GM21786 (cell line): ENCODE data around the gene MTHFS.

Source experiments
- ATAC-seq: cut with Tn5 transposase; IDR thresholded peaks from one replicate; pipeline ENCODE4 v1.9.1; 2021; ENCODE audit not compliant: unreplicated experiment

MTHFS gene

DNA sequence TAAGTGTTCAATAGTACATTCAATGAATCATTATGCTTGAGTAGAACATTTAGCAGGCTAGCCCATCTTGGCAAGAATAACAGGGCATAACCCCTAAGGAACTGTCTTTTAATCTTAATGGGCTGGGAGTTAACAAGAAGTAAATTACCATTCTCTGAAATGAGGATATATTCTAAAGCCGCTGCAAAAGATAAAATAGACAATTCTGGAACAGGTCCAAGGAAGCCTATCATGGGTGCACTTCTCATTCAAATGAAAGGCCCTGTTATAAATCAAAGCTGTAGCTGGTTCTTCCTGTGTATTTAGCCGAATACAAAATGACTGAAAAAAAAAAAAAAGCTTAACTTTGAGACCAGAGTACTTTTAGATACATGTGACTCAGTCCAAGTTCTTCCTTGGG is 15.6 kb downstream of the MTHFS start:
- no peak for ATAC-seq

DNA sequence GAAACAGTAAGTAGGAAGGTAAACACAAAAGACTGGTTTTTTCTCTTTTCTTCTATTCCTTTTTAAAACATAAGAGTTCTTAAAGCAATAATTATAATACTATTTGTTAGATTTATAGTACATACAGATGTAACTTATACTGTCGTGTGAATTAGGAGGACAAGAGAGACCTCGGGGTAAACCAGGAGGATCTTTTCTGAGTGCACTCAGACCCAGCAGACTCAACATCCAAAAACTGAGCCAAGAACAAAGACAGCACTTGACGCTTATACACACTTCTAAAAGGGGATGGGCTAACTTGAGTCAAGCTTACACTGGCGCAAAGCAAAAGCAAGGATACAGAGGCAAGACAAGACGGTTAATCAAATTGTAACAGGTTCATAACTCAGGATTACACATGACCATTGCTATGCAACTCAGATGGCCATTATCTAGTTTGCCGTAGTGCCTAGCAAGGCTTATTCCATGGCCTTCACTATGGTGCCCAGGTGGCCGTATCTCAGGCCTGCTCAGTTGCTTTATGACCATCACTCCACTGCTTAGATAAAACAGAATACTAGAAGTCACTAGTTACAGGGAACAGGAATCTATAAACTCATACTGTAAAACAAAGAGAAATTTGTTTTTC is 18.6 kb downstream of the MTHFS start:
- no peak for ATAC-seq

DNA sequence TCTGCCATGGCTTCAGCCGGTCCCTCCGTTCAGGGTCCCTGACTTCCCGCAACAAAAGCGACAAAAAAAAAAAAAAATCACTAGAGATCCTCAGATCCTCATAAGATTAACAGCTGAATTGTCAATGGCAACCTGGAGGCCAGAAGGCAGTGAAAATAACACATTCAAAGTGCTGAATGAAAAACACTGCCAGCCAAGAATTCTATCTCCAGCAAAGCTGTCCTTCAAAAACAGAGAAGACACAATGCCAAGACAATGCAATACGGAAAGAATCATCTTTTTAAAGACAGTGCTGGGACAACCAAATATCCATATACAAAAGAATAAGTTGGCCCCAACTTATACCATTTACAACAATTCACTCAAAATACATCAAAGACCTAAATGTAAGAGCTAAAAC is 21.6 kb downstream of the MTHFS start:
- ATAC-seq: no peak

DNA sequence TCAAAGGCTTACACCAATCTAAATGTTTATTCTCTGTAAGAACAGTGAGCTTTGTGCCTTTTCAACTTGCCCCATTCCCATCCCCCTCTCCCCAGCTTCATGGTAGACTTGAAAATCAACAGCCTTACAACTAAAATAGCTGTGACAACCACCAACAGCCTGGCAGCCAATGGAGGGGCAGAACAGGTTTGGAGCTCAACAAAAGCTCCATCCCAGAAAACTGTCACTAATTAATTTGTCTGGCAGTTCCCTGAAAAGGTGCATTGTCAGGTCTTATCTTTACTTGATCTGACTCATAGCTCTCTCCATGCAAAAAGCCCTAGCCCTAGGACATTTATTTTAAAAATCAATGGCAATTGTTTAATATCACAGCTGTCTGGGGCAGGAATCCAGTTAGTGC is 22.6 kb downstream of the MTHFS start:
- no peak for ATAC-seq

DNA sequence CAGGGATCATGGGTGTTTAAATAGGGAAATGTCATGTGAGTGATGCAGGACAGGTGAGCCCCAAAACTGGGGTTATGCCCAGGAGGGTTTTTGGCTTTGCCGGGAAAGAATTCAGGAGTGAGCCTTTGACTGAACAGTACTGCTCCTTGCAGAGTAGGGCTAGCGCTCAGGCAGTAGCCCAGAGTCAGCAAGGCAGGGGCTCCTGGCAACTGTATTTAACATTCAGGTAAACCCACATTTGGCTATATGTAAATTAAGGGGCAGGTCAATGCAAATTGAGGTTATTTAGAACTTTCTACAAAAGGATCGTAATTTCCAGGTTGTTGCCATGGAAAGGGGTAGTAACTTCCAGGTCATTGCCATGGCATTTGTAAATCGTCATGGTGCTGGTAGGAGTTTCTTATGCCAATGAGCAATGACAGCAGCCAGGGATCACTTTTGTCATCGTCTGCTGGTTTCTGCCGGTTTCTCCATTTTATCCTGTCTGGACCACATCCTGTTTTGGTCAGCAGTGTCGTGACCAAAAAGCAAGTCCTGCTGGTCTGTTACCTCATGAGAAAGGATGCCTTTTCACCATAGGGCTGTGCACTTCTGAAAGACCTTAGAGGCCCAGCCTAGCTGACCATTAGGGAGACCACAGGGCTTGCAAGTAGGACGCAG is 24.3 kb downstream of the MTHFS start:
- ATAC-seq: no peak

DNA sequence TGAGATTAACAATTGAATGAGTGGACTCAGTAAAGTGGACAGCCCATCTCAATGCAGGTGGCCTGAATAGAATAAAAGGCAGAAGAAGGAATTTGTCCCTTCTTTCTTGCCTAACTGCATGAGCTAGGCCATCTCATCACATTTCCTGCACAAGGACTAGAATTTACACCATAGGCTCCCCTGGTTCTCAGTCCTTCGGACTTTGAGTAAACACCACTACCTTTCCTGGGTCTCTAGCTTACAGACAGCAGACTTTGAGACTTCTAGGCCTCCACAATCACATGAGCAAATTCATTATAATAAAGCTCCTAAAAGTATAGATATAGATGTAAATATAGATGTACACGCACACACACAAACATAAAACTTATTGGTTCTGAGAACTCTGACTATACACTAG is 28.3 kb downstream of the MTHFS start:
- no peak for ATAC-seq

DNA sequence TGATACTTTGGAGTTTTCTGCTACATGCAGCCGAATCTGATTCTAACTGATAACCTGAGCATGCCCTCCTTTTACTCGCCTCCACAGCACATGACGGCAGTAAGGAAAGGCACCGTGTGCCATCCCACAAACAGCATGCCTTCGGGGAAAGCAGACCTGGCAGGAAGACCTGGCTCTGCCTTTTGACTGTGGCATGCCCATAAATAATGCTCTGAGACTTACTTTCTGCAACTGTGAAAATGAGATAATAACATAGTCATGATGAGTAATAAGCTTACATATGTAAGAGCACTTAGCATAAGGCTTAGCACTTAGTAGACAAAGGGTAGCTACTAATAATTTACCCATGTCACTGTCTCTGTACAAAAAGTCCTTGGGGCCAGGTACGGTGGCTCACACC is 32.9 kb downstream of the MTHFS start:
- ATAC-seq: no peak

DNA sequence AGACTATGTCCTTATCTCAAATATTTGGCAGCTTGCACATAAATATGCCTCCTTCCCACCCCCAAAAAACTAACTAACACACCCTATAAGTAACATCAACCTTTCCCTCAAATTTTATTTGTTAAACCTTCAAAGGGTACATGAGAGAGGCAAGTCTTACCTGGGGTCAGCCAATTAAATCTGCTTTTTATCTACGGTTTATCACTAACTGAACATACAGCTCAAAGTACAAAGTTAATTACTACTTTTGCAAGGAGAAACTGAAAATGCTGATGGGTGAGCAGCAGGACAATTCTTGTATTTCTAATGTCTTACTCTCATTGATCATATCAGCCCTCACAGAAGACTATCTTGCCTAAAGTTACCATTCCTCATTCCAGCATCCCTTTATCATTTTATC is 34.6 kb downstream of the MTHFS start:
- no peak for ATAC-seq

DNA sequence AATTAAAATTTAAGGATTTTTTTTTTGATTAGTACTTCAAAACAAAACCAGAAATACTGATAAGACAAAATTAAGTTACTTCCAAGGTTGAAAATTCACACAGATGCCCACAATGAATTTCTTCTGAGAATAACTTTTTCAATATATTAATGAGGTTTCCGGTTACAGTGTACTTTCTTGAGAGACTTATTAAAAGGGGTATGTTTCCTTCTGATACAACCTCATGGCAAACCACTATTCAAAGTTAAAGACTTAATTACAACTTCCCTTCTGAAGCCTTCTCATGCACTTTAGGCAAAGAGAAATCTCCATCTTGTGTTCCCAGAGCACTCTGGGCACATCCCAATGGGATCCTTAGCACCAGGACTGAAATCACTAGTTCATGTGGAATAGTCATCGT is 36.2 kb downstream of the MTHFS start:
- no peak for ATAC-seq

DNA sequence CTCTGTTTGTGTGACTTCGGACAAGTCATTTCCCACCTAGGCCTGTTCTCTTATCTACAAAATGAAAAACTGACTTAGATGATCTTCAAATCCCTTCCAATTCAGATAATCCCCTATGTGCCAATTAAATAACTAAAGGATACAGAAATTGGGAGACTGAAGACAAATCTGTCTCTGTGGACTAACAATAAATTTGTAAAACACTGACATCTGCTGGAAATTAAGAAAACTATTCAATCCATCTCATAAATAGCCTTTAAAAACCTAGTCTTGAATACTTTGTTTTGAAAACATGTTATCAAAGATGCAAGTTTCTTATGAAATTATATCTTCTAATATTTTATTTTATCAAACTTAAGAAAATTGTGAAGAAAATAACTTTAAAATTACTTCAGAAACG is 38.3 kb downstream of the MTHFS start:
- no peak for ATAC-seq

DNA sequence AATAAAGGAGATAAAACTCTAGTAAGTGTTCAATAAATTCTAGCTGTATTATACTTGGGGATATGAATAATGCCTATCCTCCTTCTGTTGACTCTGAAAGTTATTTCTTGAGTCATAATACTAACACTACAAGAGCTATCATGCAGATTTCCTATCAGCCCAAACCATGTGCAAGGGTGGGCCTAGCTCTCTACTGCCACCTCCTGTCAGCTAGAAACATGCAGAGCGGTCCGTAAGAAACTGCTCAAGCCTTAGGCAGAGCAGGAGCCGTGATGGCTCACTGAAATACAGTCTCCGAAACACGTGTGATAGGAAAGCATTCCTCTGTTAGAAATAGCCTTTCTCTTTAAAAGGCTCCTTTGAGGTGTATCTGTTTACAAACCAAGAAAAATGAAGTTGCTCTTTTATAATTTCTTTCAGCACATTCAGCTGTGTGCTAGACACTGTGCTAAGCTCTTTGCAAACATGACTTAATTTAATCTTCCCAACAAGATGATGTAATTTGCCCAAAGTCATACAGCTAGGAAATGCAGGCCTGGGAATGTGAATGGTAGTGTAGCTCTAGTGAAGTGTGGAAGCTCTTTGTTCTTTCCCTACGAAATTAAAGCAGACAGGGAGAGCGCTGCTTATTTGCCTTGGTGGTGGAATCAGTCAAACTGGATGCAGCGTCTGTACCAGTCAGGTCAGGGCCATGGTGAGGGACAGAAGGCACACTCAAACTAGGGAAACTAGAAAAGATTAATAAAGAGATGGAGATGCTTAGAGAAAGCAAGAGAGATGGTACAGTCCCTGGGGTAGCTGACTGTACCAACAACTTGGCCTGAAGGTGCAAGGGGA is 43.1 kb downstream of the MTHFS start:
- peak; percentile 84 for ATAC-seq

DNA sequence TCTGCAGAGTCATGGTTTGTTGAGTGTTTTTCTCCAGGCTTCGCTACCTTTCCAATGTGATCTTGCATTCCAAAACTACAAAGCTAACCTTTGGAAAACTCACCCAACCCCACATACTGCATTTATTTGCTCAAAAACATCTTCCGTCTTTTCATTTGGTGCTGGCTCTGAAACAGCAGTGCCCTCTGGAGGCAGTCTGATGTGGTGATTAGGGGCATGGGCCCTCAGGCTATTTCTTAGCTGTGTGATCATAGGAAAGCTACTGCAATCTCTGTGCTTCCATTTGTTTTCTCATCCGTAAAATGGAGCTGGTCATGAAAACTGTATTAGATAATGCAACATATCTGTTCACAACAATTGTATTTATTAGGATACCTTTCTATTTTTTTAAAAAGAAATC is 47.0 kb downstream of the MTHFS start:
- no peak for ATAC-seq

DNA sequence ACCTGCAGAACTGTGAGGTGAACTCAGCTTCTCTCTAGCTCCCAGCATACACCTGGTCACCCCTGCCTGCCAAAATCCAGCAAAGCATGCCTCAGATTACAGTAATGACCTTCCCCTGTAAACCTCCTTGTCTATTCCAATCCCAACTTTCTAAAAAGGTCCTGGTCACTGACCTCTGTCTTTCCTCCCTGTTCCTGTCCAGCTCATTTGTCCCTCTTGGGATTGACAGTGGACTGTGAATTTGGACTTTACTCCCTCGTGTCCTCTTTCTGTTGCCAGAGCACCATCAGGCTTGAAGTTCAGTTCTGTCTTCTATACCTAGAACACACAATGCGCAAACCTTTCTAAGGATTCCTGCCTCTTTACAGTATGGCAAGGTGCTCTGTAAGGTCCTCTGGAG is 50.3 kb downstream of the MTHFS start:
- ATAC-seq: no peak

DNA sequence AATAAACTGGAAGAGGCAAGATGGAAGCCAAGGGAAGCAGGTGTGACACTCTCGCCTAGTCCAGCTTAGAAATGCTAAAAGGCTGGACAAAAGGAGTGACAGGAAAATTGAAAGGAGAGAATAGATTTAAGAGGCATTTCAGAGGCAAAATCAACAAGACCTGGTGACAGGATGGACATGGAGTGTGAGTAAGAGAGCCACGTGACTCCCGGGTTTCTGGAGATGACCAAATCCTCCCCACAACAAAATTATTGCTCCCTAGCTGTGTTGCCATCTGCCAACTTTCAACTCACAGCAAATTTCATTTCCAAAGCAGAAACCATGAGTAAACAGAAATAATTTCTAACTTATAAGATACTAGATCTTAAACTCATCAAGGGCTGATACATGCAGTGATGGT is 52.6 kb downstream of the MTHFS start:
- ATAC-seq: no peak

DNA sequence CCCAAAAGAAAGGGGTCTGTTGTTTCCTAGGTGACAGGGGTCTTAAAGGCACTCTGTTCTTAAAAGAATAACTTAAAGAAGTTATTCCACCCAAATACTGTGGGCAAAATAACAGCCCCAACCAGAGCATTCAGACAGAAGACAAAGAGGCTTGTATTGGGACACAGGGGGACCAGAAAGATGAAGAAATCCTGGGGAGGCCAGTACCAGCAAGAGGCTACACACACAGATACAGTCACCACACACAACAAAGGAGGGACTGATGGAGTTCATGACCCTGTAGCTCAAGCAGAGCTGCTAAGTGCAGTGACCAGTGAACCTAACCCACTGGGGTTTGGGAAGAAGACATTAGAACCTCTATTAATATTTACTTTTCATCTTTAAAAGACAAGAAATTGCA is 59.0 kb downstream of the MTHFS start:
- ATAC-seq: no peak

DNA sequence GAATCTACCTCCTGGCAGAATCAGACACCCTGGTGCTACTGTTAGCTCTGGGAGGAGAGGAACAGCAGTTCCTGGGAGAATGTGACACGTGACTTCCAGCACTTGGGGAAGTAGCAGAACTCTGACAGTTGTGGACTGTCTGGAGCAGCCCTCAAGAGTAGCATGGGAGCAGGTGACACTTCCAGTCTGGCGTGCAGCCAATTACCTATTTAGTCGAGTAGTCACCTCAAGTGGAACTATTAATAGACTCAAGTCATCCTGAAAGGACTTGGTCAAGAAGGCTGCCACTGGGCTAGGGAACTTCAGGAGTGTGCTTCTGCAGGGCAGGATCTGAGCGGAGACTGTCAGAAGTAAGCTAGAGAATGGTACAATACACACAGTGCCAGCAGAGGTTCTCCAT is 62.3 kb downstream of the MTHFS start:
- ATAC-seq: no peak

DNA sequence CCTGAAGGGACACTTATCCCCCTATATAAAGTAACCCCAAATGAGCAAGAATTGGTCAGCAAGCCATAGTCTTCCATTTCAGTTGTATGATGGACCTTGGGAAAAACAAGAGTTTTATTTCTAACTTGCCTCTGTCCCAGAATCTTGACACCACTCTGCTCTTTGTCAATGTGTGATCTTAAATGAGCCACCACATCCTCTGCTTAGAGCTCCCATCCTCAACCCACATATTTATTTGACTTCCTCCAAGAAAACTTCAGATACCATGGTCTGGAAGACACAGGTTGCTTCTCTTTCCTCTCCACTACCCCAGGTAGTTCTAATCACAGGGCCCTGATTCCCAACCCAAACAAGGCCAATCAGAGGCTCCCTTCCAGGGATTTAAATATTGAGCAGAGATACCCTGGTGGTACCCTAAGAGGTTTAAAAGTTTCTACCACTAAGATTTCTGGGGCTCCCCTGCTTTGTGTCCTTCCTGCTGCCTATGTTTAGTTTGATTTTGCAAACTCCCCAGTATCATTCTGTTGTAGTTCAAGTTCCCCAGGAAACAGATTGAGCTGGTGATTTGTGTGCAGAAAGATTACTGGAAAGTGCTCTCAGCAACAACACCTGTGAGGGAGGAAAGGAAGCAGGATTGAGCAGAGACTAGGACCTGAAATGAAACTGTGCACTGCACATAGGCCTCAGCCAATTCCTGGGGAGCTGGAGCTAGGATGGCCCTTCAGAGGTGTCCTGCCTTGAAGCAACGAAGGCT is 64.3 kb downstream of the MTHFS start:
- no peak for ATAC-seq

DNA sequence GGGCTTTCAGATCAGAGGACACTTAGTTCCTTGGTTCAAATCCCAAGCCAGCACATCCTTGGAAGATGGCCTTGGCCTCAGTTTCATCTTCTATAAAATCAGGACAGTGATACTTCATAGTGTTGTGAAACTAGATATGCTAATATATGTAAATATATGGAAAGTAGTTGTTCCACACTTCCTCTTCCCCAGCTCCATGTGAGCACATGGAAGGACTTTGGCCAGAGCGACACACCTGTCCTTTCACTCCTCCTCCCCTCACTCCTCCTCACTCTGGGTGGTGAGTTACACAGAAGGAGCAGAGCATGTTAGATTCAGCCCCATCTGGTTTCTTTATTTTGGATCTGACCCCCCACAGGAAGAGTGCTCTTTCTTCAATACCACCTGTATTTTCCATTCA is 65.2 kb downstream of the MTHFS start:
- no peak for ATAC-seq

DNA sequence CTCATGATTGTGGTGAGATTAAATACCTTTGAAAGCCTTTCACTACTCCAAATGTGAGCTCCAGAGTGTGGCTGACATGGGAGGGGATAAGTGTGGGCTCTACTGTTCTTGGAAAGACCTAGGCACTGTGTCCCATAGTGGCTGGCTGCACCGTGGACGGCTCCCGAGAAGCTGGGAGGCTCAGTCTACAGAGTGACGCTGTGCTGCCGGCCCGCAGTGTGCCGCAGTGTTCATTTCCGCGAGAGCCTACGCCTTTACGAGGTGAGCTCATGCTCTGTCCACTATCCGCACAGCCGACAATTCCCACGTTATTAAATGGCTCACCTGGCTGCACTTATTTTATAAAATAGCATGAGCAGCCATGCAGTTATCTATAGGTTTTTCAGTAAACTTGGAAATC is 66.9 kb downstream of the MTHFS start:
- ATAC-seq: no peak

DNA sequence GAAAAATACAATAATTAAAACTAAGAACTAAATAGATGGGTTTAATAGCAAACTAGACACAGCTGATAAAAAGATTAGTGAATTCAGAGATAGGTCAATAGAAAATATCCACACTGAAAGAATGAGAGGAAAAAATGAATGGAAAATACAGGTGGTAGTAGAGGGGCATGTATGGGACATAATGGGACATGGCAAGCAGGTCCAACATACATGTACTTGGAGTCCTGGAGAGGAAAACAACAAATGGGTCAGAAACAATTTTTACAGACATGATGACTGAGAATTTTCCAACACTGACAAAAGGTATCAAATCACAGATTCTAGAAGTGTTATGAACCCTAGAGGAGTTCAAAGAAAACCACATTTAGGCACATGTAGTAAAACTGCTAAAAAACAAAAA is 68.4 kb downstream of the MTHFS start:
- ATAC-seq: no peak

DNA sequence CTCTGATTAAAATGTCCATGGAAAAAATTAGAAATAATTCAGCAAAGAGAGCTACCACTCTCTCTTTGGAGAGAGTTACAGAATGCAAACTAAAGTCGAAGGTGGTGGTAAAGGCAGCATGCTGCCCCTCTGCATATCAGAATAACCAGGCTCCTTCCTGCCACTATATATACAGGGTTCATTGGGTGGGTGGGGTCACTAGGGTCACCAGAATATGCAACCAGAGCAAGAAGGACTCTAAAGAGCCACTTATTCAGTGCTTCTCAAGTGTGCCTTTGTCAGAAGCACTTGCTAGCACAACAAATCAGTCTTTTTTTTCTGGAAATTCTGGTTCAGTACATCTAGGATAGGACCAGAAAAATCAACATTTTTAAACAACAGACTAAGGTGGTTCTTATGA is 70.0 kb downstream of the MTHFS start:
- no peak for ATAC-seq
